GM10248 (cell line): Measurements from ENCODE around the gene PISD.
A peak's percentile ranks its signal among the peaks of the same experiment; 100 is the strongest.

Experiments used
- CTCF ChIA-PET: fragments of 300-600 bp; sonication (Branson Sonifier 250); formaldehyde crosslinking; extraction: SDS; loops from one replicate; lab custom pipeline; 2021; ENCODE audit warnings: antibody characterized with exemption; lab: Yijun Ruan, JAX
- POLR2A ChIA-PET: fragments of 350-650 bp; sonication (Branson Sonifier 250); formaldehyde crosslinking; extraction: SDS; loops from one replicate; lab custom pipeline; 2020; ENCODE audit warnings: antibody characterized with exemption; lab: Yijun Ruan, JAX
- DNase-seq: peaks from one replicate; pipeline ENCODE4 v3.0.0; 2012; ENCODE audit errors: extremely low spot score
- TF ChIP-seq, protein P1 (sequence below): IDR thresholded peaks from 2 replicates; pipeline ENCODE4 v1.5.1; 2012; ENCODE audit warnings: mild to moderate bottlenecking, low read depth; ENCODE audit errors: extremely low read depth, missing control alignments, control extremely low read depth

The PISD gene

GRCh38 chr22:31631436-31631835 lies 30.6 kb downstream of the PISD start:
- TF ChIP-seq, protein P1, sequence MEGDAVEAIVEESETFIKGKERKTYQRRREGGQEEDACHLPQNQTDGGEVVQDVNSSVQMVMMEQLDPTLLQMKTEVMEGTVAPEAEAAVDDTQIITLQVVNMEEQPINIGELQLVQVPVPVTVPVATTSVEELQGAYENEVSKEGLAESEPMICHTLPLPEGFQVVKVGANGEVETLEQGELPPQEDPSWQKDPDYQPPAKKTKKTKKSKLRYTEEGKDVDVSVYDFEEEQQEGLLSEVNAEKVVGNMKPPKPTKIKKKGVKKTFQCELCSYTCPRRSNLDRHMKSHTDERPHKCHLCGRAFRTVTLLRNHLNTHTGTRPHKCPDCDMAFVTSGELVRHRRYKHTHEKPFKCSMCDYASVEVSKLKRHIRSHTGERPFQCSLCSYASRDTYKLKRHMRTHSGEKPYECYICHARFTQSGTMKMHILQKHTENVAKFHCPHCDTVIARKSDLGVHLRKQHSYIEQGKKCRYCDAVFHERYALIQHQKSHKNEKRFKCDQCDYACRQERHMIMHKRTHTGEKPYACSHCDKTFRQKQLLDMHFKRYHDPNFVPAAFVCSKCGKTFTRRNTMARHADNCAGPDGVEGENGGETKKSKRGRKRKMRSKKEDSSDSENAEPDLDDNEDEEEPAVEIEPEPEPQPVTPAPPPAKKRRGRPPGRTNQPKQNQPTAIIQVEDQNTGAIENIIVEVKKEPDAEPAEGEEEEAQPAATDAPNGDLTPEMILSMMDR: no peak
- CTCF ChIA-PET: interaction anchor here (0.9 to 2.1 kb wide), 11 partner anchors 11 to 318 kb away, joined by 3 to 9 read pairs (median 4); no protein-coding TSS in a partner anchor
- POLR2A ChIA-PET: interaction anchor here (1.9 kb wide), 1 partner anchor 31 kb away, joined by 8 read pairs; the partner anchor contains the start of gene PISD
- DNase-seq: no peak

DNA sequence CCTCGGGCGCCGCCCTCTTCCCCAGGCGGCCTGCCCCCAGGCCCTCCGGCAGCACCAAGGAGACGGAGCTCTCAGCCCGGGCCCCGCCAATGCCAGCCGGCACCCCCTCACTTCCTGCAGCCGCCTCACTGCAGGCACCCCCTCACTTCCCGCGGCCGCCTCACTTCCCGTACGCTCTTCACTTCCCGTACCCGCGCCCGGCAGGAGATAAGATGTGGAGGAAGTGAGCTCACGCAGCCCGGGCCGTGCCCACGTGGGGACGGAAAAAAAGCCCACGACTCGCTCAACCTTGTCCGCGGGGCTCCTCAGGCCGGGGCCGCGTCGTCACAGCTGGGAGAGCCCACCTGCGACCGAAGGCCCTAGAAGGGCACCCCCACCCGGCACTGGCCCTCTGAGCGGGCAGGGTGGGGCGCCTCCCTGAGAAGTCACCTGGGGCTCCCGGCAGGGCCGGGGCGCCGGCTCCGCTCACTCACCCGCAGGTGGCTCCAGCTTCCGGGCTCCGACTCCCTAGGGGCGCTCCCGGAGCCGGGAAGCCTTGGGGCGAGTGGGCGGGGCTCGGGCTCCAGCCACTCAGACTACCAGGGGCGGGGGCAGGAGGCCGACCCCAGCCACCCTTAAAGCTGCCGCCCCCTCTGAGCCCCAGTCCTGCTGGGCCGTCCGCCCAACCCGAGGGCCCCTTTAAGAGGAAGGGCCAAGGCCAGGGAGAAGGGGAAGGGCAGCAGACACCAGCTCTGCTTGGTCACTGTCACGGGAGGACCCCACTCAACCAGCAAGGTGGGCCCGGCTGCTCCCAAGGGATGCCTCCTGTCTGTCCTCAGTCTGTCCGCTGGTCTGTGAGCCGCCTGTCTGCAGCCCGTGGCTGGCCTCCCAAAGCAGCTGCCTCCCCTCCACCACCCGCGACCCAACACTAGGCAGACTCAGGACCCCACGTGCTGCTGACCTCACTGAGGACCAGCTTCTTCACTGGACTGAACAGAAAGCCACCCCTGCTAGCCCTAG lies 31.4 kb downstream of the PISD start:
- peak; percentile 80 for DNase-seq
- CTCF ChIA-PET: interaction anchor here (0.7 to 2.1 kb wide), 17 partner anchors 9 to 340 kb away, joined by 3 to 9 read pairs (median 4); no protein-coding TSS in a partner anchor
- TF ChIP-seq, protein P1: no peak
- POLR2A ChIA-PET: interaction anchor here (0.5 to 1.9 kb wide), 3 partner anchors 16 to 31 kb away, joined by 3 to 8 read pairs (median 3); partner anchors contain the start of gene PISD

DNA sequence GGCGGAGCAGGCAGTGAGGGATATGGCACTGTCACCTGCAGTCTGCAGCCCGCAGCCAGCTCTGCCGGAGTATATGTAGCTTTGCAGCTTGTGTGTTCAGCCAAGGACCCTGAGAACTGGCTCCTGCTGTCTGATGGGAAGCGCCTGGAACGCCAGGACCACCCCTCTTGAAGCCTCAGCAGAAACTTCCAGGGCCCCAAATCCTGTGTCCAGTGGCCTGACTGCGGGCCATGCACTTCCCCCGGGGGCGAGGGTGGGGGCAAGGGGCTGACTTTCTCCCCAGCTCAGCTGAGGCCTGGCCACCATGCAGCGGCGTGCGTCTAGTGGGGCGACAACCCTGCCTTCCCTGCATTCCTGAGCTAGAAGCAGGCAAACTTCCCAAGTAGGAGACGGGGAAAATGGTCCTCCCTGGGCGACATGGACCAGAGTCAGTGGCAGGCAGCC lies 32.3 kb downstream of the PISD start:
- ChIA-PET CTCF (interaction anchor here (0.9 to 2.1 kb wide), 11 partner anchors 9 to 341 kb away, joined by 3 to 9 read pairs (median 4); no protein-coding TSS in a partner anchor), POLR2A (interaction anchor here (0.8 kb wide), 1 partner anchor 13 kb away, joined by 3 read pairs; no protein-coding TSS in a partner anchor)
- DNase-seq: no peak
- TF ChIP-seq, protein P1: no peak

DNA sequence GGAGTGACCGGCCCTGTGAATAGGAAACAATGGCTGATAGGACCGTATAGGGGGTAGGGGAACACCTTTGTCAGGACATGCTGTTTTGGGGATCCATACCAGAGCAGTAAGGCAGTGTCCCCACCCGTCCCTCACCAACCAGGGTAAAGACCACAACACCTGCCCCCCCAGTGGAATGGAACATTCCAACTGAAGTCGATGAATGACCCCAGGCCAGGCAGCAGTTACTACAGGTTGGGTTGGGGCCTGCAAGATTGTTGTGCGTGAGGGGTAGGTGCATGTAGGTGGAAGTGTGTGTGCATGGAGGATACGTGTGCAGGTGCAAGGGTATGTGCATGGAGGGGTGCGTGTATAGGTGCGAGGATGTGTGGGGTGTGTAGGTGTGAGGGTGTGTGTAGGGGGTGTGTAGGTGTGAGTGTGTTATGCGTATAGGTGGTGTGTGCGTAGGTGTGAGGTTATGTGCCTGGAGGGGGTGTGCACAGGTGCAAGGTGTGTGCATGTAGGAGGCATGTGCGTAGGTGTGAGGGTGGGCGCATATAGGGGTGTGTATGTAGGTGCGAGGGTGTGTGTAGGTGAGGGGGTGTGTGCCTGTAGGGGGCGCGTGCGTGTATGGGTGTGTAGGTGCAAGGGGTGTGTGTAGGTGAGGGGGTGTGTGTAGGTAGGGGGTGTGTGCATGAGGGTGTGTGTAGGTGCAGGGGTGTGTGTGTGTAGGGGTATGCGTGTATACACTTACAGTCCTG lies 32.9 kb downstream of the PISD start:
- DNase-seq: no peak
- POLR2A ChIA-PET: interaction anchor here (0.8 kb wide), 1 partner anchor 13 kb away, joined by 3 read pairs; no protein-coding TSS in a partner anchor
- TF ChIP-seq, protein P1: peak; percentile 9
- CTCF ChIA-PET: interaction anchor here (1.8 to 2.1 kb wide), 2 partner anchors 10 to 37 kb away, joined by 4 to 9 read pairs; no protein-coding TSS in a partner anchor

- ChIA-PET CTCF (no interaction called here), POLR2A (no interaction called here)
- DNase-seq: no peak
- TF ChIP-seq, protein P1: no peak
Measured at GRCh38 chr22:31628362-31628761, 33.7 kb downstream of the PISD start.

GRCh38 chr22:31627223-31627731 lies 34.7 kb downstream of the PISD start:
- ChIA-PET CTCF (interaction anchor here (0.8 to 1.4 kb wide), 3 partner anchors 8 to 17 kb away, joined by 3 read pairs; no protein-coding TSS in a partner anchor), POLR2A (no interaction called here)
- DNase-seq: no peak
- TF ChIP-seq, protein P1: no peak
